Psoas muscle (tissue), 8 donors: ENCODE measurements around the gene PTPMT1. TPM values are rescaled to one million over a fixed set of nuclear protein-coding genes. Genes with fewer than 3 reads are reported as not detected.
A peak's percentile ranks its signal among the peaks of the same experiment; 100 is the strongest.

ENCODE experiments used
- ATAC-seq, 4 donors: fragments of 200-7000 bp; cut with Tn5 transposase; one replicate each; pipeline ENCODE4 v1.9.1; 2020; ENCODE audit warnings: moderate library complexity in 3 of 4, mild to moderate bottlenecking in 2 of 4
- DNase-seq, 2 donors: peaks; one replicate each; pipeline ENCODE4 v3.0.0-alpha.2; 2020
- H3K27ac ChIP-seq: fragments of 200-600 bp; one replicate; pipeline ENCODE4 v1.8.0; 2022
- H3K27me3 ChIP-seq, 3 donors: fragments of 200-600 bp in 1 of 3; one replicate each; pipeline versions ENCODE4 v1.6.1 to v1.8.0; 2013 to 2022; ENCODE audit warnings: low read length in 2 of 3, mild to moderate bottlenecking in 2 of 3, moderate library complexity in 1 of 3; ENCODE audit not compliant: insufficient read depth in 3 of 3
- H3K36me3 ChIP-seq, 2 donors: fragments of 200-600 bp in 1 of 2; one replicate each; pipeline versions ENCODE4 v1.6.1 to v1.8.0; 2013 to 2022; ENCODE audit warnings: low read depth in 1 of 2, mild to moderate bottlenecking in 1 of 2, moderate library complexity in 1 of 2; ENCODE audit not compliant: insufficient read depth in 1 of 2
- H3K4me1 ChIP-seq: fragments of 200-600 bp; one replicate; pipeline ENCODE4 v1.8.0; 2022
- H3K4me3 ChIP-seq: fragments of 200-600 bp; one replicate; pipeline ENCODE4 v1.8.0; 2022; ENCODE audit warnings: mild to moderate bottlenecking
- H3K9me3 ChIP-seq: fragments of 200-600 bp; one replicate; pipeline ENCODE4 v1.8.0; 2022
- WGBS, 3 donors: extraction: QIAGEN DNeasy Blood & Tissue Kit; methylation state at CpG; one replicate each; pipeline versions ENCODE4 v1.1.6 to v1.1.7; 2013; 5-methylcytosine and 5-hydroxymethylcytosine counted together
- intact Hi-C, 2 donors: fragments of 100-400 bp; cut with DNase I; formaldehyde crosslinking; loops; one replicate each; pipeline versions ENCODE4 v1.11.0 to v1.14.2; 2022
- polyA plus RNA-seq, 3 donors: library from polyadenylated mRNA; stranded (reverse); fragments of 200-250 nt; gene quantifications; one replicate each; pipeline ENCODE4 v1.2.3, GENCODE V29; 2013
- total RNA-seq, 4 donors: library from RNA; stranded (reverse); fragmentation: NEBNext Ultra II Directional in 2 of 4; extraction: Animal tissue kit (Norgen Biotek cat#: 25700) in 2 of 4; gene quantifications; one replicate each; pipeline versions ENCODE4 v1.2.1 to v1.2.4, GENCODE V29; 2021 to 2023
- TF ChIP-seq, protein P1 (sequence below): fragments of 200-600 bp; IDR thresholded peaks from one replicate; pipeline ENCODE4 v1.8.0; 2022; ENCODE audit warnings: antibody characterized with exemption
- donor health status: healthy with polysubstance abuse.
- donor health status: DM: no; HTN: no; CAD: no; lungs with moderate emphysema.
- donor health status: Bipolar disorder and iron deficiency.
- donor health status: healthy.
- donor health status: DM: yes; HTN: yes; CAD: no.
- donor health status: DM: no; HTN: no; CAD: no.
- donor health status: DM: no; HTN: no; CAD: no.
- donor health status: DM: yes; HTN: yes; CAD: no.

The PTPMT1 gene
- total and polyA plus RNA-seq, 7 donors, result 20.9 to 40.3 (median 34.5) TPM

- Histone ChIP-seq H3K4me3 (peak within 1 kb of the TSS; percentile 24), H3K9me3 (no peaks in the 10 kb centered on the region), H3K27me3 (peaks cover 0 to 49% (median 22%) of the 10 kb centered on the region in 3 donors), H3K4me1 (no peaks in the 10 kb centered on the region), H3K36me3 (no peaks in the 10 kb centered on the region), H3K27ac (no peak within 1 kb of the TSS)
- ATAC-seq (peak in 1 of 4 donors; percentile 10), DNase-seq (no peak)
- intact Hi-C loops, result no loop called here
- TF ChIP-seq, protein P1, sequence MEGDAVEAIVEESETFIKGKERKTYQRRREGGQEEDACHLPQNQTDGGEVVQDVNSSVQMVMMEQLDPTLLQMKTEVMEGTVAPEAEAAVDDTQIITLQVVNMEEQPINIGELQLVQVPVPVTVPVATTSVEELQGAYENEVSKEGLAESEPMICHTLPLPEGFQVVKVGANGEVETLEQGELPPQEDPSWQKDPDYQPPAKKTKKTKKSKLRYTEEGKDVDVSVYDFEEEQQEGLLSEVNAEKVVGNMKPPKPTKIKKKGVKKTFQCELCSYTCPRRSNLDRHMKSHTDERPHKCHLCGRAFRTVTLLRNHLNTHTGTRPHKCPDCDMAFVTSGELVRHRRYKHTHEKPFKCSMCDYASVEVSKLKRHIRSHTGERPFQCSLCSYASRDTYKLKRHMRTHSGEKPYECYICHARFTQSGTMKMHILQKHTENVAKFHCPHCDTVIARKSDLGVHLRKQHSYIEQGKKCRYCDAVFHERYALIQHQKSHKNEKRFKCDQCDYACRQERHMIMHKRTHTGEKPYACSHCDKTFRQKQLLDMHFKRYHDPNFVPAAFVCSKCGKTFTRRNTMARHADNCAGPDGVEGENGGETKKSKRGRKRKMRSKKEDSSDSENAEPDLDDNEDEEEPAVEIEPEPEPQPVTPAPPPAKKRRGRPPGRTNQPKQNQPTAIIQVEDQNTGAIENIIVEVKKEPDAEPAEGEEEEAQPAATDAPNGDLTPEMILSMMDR, result no peak
- 3 to 4% (median 4%) methylated on average over 38 to 48 of the region's 48 CpGs for WGBS, 3 donors
These were observed 28.8 kb downstream of the PTPMT1 start, which contains the start of gene C1QTNF4 for GRCh38 chr11:47593934-47594855. Gene C1QTNF4, minus strand, starts transcription at chr11:47594411. Its CDS starts 3,601 bp downstream, at chr11:47590810.

DNA sequence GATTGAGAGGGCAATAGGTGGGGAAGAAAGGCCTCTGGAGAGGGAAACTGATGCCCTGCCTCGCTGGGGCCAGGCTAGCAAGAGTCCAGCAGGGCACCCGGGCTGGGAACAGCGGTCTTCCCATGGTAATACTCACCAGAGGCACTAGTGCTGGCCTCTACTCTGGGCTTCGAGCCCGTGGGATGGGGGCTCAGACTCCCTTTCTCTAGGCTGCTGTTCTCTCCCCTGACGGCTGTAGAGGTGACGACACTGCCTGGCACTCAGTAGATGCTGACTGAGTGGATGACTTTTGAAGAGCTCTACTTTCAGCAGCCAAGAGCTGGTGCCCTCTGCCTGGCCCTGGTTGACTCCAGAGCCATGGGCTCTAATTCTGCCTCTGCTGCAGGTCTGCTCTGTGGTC is 29.6 kb downstream of the PTPMT1 start:
- peak in 2 of 4 donors; percentile 43 to 61 for ATAC-seq
- intact Hi-C loops, result no loop called here
- Histone ChIP-seq H3K4me1 (no peaks in the 10 kb centered on the region), H3K9me3 (no peaks in the 10 kb centered on the region), H3K27me3 (peaks cover 0 to 42% (median 18%) of the 10 kb centered on the region in 3 donors), H3K27ac (no peak overlapping the region), H3K36me3 (no peaks in the 10 kb centered on the region), H3K4me3 (no peak overlapping the region)
- 42 to 51% (median 47%) methylated on average over 5 to 7 of the region's 7 CpGs for WGBS, 3 donors
- TF ChIP-seq, protein P1, result no peak
- DNase-seq, result no peak

GRCh38 chr11:47595967-47596366 is 30.6 kb downstream of the PTPMT1 start:
- H3K27ac ChIP-seq, result no peak overlapping the region
- intact Hi-C loops, result no loop called here
- H3K36me3 ChIP-seq, result no peaks in the 10 kb centered on the region
- no peak overlapping the region for H3K4me3 ChIP-seq
- ATAC-seq, result no peak
- no peak for DNase-seq
- peaks cover 0 to 34% (median 15%) of the 10 kb centered on the region in 3 donors for H3K27me3 ChIP-seq
- H3K4me1 ChIP-seq, result no peaks in the 10 kb centered on the region
- H3K9me3 ChIP-seq, result no peaks in the 10 kb centered on the region
- TF ChIP-seq, protein P1, result no peak
- 95 to 100% (median 96%) methylated on average over 1 of the region's 1 CpG for WGBS, 3 donors

DNA sequence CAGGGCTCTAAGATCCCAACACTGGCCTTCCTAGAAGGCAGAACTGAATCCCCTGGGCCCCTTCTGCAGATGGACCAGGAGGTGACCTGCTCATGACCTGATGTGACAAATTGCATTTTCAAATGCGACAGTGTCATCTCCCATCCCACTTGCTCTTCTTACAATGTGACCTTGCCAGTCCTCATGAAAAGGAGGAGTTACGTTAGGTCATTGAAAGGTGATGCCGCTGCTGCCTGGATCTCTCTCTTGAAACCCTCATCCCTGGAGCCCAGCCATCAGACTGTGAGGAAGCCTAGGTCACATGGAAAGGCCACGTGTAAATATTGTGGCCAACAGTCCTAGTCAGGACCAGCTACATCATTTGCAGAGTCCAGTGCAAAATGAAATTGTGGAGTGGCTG is 34.5 kb downstream of the PTPMT1 start:
- no peaks in the 10 kb centered on the region for H3K27me3 ChIP-seq
- intact Hi-C loops, result no loop called here
- H3K9me3 ChIP-seq, result no peaks in the 10 kb centered on the region
- TF ChIP-seq, protein P1, result no peak
- peak in 1 of 2 donors; percentile 27 for DNase-seq
- H3K36me3 ChIP-seq, result peaks cover 0 to 4% of the 10 kb centered on the region in 2 donors
- 35 to 58% (median 42%) methylated on average over 4 of the region's 4 CpGs for WGBS, 3 donors
- H3K27ac ChIP-seq, result no peak overlapping the region
- no peak overlapping the region for H3K4me3 ChIP-seq
- H3K4me1 ChIP-seq, result no peaks in the 10 kb centered on the region
- no peak for ATAC-seq
